ENCODE data around the gene VWA5B2.

DNA sequence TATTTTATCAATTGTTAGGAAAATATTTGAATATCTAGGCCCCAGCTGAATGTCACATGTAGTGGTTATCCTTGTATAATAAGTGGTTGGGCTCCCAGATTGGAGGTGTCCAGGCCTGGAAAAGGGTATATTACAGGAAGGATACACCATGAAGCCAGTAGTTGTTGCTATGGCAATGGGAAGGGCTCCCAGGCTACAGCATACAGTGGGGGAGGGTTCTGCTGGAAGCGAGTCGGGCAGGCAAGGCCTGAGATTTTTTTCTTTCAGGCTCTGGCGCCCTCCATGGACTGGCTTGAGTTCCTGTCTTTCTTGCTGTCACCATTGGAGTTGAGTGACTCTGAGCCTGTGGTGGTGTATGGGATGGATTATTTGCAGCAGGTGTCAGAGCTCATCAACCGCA, 55.3 kb downstream of the VWA5B2 start:
- TF ChIP-seq CEBPB (IDR thresholded peaks at IDR 0.05; ENCODE audit: low read depth): no peak
- TF ChIP-seq, protein P1, sequence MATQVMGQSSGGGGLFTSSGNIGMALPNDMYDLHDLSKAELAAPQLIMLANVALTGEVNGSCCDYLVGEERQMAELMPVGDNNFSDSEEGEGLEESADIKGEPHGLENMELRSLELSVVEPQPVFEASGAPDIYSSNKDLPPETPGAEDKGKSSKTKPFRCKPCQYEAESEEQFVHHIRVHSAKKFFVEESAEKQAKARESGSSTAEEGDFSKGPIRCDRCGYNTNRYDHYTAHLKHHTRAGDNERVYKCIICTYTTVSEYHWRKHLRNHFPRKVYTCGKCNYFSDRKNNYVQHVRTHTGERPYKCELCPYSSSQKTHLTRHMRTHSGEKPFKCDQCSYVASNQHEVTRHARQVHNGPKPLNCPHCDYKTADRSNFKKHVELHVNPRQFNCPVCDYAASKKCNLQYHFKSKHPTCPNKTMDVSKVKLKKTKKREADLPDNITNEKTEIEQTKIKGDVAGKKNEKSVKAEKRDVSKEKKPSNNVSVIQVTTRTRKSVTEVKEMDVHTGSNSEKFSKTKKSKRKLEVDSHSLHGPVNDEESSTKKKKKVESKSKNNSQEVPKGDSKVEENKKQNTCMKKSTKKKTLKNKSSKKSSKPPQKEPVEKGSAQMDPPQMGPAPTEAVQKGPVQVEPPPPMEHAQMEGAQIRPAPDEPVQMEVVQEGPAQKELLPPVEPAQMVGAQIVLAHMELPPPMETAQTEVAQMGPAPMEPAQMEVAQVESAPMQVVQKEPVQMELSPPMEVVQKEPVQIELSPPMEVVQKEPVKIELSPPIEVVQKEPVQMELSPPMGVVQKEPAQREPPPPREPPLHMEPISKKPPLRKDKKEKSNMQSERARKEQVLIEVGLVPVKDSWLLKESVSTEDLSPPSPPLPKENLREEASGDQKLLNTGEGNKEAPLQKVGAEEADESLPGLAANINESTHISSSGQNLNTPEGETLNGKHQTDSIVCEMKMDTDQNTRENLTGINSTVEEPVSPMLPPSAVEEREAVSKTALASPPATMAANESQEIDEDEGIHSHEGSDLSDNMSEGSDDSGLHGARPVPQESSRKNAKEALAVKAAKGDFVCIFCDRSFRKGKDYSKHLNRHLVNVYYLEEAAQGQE (IDR thresholded peaks at IDR 0.05; ENCODE audit: low read depth): no peak
- TF ChIP-seq, protein P2, sequence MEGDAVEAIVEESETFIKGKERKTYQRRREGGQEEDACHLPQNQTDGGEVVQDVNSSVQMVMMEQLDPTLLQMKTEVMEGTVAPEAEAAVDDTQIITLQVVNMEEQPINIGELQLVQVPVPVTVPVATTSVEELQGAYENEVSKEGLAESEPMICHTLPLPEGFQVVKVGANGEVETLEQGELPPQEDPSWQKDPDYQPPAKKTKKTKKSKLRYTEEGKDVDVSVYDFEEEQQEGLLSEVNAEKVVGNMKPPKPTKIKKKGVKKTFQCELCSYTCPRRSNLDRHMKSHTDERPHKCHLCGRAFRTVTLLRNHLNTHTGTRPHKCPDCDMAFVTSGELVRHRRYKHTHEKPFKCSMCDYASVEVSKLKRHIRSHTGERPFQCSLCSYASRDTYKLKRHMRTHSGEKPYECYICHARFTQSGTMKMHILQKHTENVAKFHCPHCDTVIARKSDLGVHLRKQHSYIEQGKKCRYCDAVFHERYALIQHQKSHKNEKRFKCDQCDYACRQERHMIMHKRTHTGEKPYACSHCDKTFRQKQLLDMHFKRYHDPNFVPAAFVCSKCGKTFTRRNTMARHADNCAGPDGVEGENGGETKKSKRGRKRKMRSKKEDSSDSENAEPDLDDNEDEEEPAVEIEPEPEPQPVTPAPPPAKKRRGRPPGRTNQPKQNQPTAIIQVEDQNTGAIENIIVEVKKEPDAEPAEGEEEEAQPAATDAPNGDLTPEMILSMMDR (IDR thresholded peaks at IDR 0.05 in 2 of 3, conservative IDR thresholded peaks at IDR 0.05 in 1 of 3; ENCODE audit: borderline replicate concordance in 1 of 3, insufficient read depth in 1 of 3, low read depth in 2 of 3, low read length in 2 of 3): peak; percentile 64 to 82 (median 67)
- TF ChIP-seq POLR2A (IDR thresholded peaks at IDR 0.05; ENCODE audit: borderline replicate concordance, extremely low read depth, insufficient read depth, insufficient read length): no peak
- TF ChIP-seq EZH2phosphoT487 (IDR thresholded peaks at IDR 0.05; ENCODE audit: borderline replicate concordance): no peak
- TF ChIP-seq CBX3 (IDR thresholded peaks at IDR 0.05; ENCODE audit: low read depth): no peak
- peak; percentile 88 for TF ChIP-seq RAD21 (IDR thresholded peaks at IDR 0.05; ENCODE audit: low read depth)
- no peak for TF ChIP-seq EZH2 (IDR thresholded peaks at IDR 0.05)
- TF ChIP-seq ELF1 (IDR thresholded peaks at IDR 0.05; ENCODE audit: borderline replicate concordance, low read depth): no peak
- TF ChIP-seq POLR2AphosphoS5 (IDR thresholded peaks at IDR 0.05; ENCODE audit: low read depth, low read length): no peak
- no peak for TF ChIP-seq YY1 (IDR thresholded peaks at IDR 0.05; ENCODE audit: extremely low read depth, insufficient replicate concordance, low read depth, low read length)
- no peak for TF ChIP-seq JUND (IDR thresholded peaks at IDR 0.05)
